Measurements from ENCODE around the gene RAE1. TPM values are rescaled to one million over a fixed set of nuclear protein-coding genes. Genes with fewer than 3 reads are reported as not detected.

Gene RAE1
- total and polyA plus RNA-seq, 12 donors, result 6.2 to 19.9 (median 15.5) TPM

GRCh38 chr20:57405236-57406016 lies 54.4 kb downstream of the RAE1 start:
- intact Hi-C loops (cut with DNase I), result no loop called here
- DNase-seq (no peak), ATAC-seq (no peak)
- H3K27me3 ChIP-seq, result no peaks in the 10 kb centered on the region
- no peaks in the 10 kb centered on the region for H3K9me3 ChIP-seq
- no peak for TF ChIP-seq CTCF (IDR thresholded peaks at IDR 0.05)
- H3K4me1 ChIP-seq, result peaks cover 8 to 58% (median 42%) of the 10 kb centered on the region in 9 donors
- H3K4me3 ChIP-seq, result no peak overlapping the region
- H3K27ac ChIP-seq, result no peak overlapping the region
- 85 to 87% methylated on average over 18 of the region's 18 CpGs for WGBS, 2 donors
- peaks cover 0 to 97% (median 35%) of the 10 kb centered on the region in 9 donors for H3K36me3 ChIP-seq

DNA sequence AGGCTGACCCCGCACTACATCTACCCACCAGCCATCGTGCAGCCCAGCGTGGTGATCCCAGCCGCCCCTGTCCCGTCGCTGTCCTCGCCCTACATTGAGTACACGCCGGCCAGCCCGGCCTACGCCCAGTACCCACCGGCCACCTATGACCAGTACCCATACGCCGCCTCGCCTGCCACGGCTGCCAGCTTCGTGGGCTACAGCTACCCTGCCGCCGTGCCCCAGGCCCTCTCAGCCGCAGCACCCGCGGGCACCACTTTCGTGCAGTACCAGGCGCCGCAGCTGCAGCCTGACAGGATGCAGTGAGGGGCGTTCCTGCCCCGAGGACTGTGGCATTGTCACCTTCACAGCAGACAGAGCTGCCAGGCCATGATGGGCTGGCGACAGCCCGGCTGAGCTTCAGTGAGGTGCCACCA lies 56.5 kb downstream of the RAE1 start:
- no peak overlapping the region for H3K4me3 ChIP-seq
- intact Hi-C loops (cut with DNase I), result no loop called here
- H3K27me3 ChIP-seq, result no peaks in the 10 kb centered on the region
- peaks cover 8 to 45% (median 25%) of the 10 kb centered on the region in 9 donors for H3K4me1 ChIP-seq
- WGBS, 2 donors, result 80 to 82% methylated on average over 29 of the region's 29 CpGs
- peak overlapping the region in 4 of 10 donors; percentile 15 to 62 (median 22) for H3K27ac ChIP-seq
- no peak for TF ChIP-seq CTCF (IDR thresholded peaks at IDR 0.05)
- no peaks in the 10 kb centered on the region for H3K9me3 ChIP-seq
- peaks cover 0 to 75% (median 26%) of the 10 kb centered on the region in 9 donors for H3K36me3 ChIP-seq
- peak; percentile 17 to 51 (median 36) for ATAC-seq
- DNase-seq, result peak in 1 of 2 donors; percentile 47

GRCh38 chr20:57408131-57408530 lies 57.1 kb downstream of the RAE1 start:
- H3K4me3 ChIP-seq, result no peak overlapping the region
- H3K36me3 ChIP-seq, result peaks cover 0 to 70% (median 26%) of the 10 kb centered on the region in 9 donors
- no peaks in the 10 kb centered on the region for H3K27me3 ChIP-seq
- intact Hi-C loops (cut with DNase I), result no loop called here
- H3K9me3 ChIP-seq, result no peaks in the 10 kb centered on the region
- H3K4me1 ChIP-seq, result peaks cover 6 to 45% (median 25%) of the 10 kb centered on the region in 9 donors
- 59 to 68% methylated on average over 13 of the region's 13 CpGs for WGBS, 2 donors
- DNase-seq (no peak), ATAC-seq (peak in 1 of 8 donors; percentile 2)
- peak overlapping the region in 1 of 10 donors; percentile 3 for H3K27ac ChIP-seq
- no peak for TF ChIP-seq CTCF (IDR thresholded peaks at IDR 0.05)

GRCh38 chr20:57408536-57409233 lies 57.6 kb downstream of the RAE1 start:
- H3K4me1 ChIP-seq, result peaks cover 6 to 44% (median 25%) of the 10 kb centered on the region in 9 donors
- no peak for DNase-seq
- H3K27me3 ChIP-seq, result no peaks in the 10 kb centered on the region

More at GRCh38 chr20:57408536-57409233, 57.6 kb downstream of the RAE1 start:
- peak overlapping the region in 1 of 10 donors; percentile 3 for H3K27ac ChIP-seq
- H3K36me3 ChIP-seq, result peaks cover 0 to 64% (median 24%) of the 10 kb centered on the region in 9 donors
- H3K9me3 ChIP-seq, result no peaks in the 10 kb centered on the region
- H3K4me3 ChIP-seq, result no peak overlapping the region
- WGBS, 2 donors, result 73 to 83% methylated on average over 29 of the region's 29 CpGs
- no peak for ATAC-seq
- intact Hi-C loops (cut with DNase I), result no loop called here
- TF ChIP-seq CTCF (IDR thresholded peaks at IDR 0.05), result no peak

Data from heart right ventricle (tissue), 16 donors.